GM23338 (cell line): Measurements from ENCODE around the gene BHLHE23. TPM values are rescaled to one million over a fixed set of nuclear protein-coding genes. Genes with fewer than 3 reads are reported as not detected.

ENCODE experiments used
- ATAC-seq: fragments of 200-7000 bp; cut with Tn5 transposase; 3 replicates; pipeline ENCODE4 v1.9.1; 2020
- DNase-seq: peaks from one replicate; pipeline ENCODE4 v3.0.0-alpha.2; 2015; ENCODE audit warnings: low spot score
- H2AFZ ChIP-seq: fragments of 200-600 bp; sonication (generic); 2 replicates; pipeline ENCODE4 v1.8.0; 2016; ENCODE audit warnings: antibody characterized with exemption, mild to moderate bottlenecking, moderate library complexity
- H3F3A ChIP-seq: fragments of 200-600 bp; sonication (generic); replicated peaks from 2 replicates; pipeline ENCODE4 v1.8.0; 2017; ENCODE audit warnings: antibody characterized with exemption, mixed run types, low read depth
- H3K27ac ChIP-seq: fragments of 200-600 bp; sonication (generic); 2 replicates; pipeline ENCODE4 v1.6.1; 2016; ENCODE audit warnings: low read depth
- H3K27me3 ChIP-seq: fragments of 200-600 bp; sonication (generic); 2 replicates; pipeline ENCODE4 v1.8.0; 2016; ENCODE audit warnings: mild to moderate bottlenecking, mixed run types, moderate library complexity; ENCODE audit not compliant: insufficient read depth
- H3K36me3 ChIP-seq: fragments of 200-600 bp; sonication (generic); 2 replicates; pipeline ENCODE4 v1.8.0; 2016; ENCODE audit warnings: mild to moderate bottlenecking; ENCODE audit not compliant: insufficient read depth
- H3K4me1 ChIP-seq: fragments of 200-600 bp; sonication (generic); 2 replicates; pipeline ENCODE4 v1.8.0; 2016; ENCODE audit warnings: mild to moderate bottlenecking, moderate library complexity; ENCODE audit not compliant: insufficient read depth
- H3K4me2 ChIP-seq: fragments of 200-600 bp; sonication (generic); 2 replicates; pipeline ENCODE4 v1.7.1; 2017; ENCODE audit warnings: mixed run types
- H3K4me3 ChIP-seq: fragments of 200-600 bp; sonication (generic); 2 replicates; pipeline ENCODE4 v1.6.1; 2016; ENCODE audit warnings: mixed run types
- H3K79me2 ChIP-seq: fragments of 200-600 bp; sonication (generic); replicated peaks from 2 replicates; pipeline ENCODE4 v1.8.0; 2017; ENCODE audit warnings: mild to moderate bottlenecking; ENCODE audit not compliant: insufficient read depth
- H3K9me2 ChIP-seq: fragments of 200-600 bp; sonication (generic); 2 replicates; pipeline ENCODE4 v1.8.0; 2017; ENCODE audit not compliant: insufficient read depth
- H4K20me1 ChIP-seq: fragments of 200-600 bp; sonication (generic); replicated peaks from 2 replicates; pipeline ENCODE4 v1.8.0; 2017; ENCODE audit warnings: mild to moderate bottlenecking; ENCODE audit not compliant: insufficient read depth
- H3K27ac Mint-ChIP-seq: 2 replicates; pipeline ENCODE4 v1.8.0; 2020; ENCODE audit warnings: inconsistent platforms, mild to moderate bottlenecking, moderate library complexity, mixed read lengths
- H3K27me3 Mint-ChIP-seq: 3 replicates; pipeline ENCODE4 v1.8.0; 2022; ENCODE audit warnings: low read depth, mild to moderate bottlenecking, moderate library complexity, mixed read lengths, inconsistent platforms; ENCODE audit not compliant: insufficient read depth, poor library complexity
- H3K36me3 Mint-ChIP-seq: 3 replicates; pipeline ENCODE4 v1.8.0; 2021; ENCODE audit warnings: low read depth, mild to moderate bottlenecking, inconsistent platforms, moderate library complexity, mixed read lengths
- H3K4me1 Mint-ChIP-seq: 3 replicates; pipeline ENCODE4 v1.8.0; 2020; ENCODE audit warnings: mild to moderate bottlenecking, inconsistent platforms, mixed read lengths
- H3K4me3 Mint-ChIP-seq: 3 replicates; pipeline ENCODE4 v1.8.0; 2021; ENCODE audit warnings: moderate library complexity, mild to moderate bottlenecking, inconsistent platforms, mixed read lengths
- H3K9me3 Mint-ChIP-seq: 3 replicates; pipeline ENCODE4 v1.8.0; 2020; ENCODE audit warnings: moderate library complexity, mild to moderate bottlenecking, inconsistent platforms, mixed read lengths
- CREB1 ChIP-seq: fragments of 250-450 bp; sonication (Bioruptor Pico); IDR thresholded peaks from 2 replicates; pipeline ENCODE4 v1.5.0; 2020; ENCODE audit warnings: low read depth, mild to moderate bottlenecking, moderate library complexity
- EZH2 ChIP-seq: fragments of 200-600 bp; sonication (generic); IDR thresholded peaks from one replicate; pipeline ENCODE4 v1.8.0; 2017; ENCODE audit warnings: antibody characterized with exemption, mild to moderate bottlenecking, low read depth; ENCODE audit not compliant: unreplicated experiment
- EZH2phosphoT487 ChIP-seq: fragments of 200-600 bp; sonication (generic); IDR thresholded peaks from one replicate; pipeline ENCODE4 v1.8.1; 2018; ENCODE audit warnings: antibody characterized with exemption; ENCODE audit not compliant: unreplicated experiment
- JUNB ChIP-seq: IDR thresholded peaks from one replicate; pipeline ENCODE4 v1.6.1; 2016; ENCODE audit warnings: antibody characterized with exemption; ENCODE audit not compliant: unreplicated experiment
- NANOG ChIP-seq: IDR thresholded peaks from 2 replicates; pipeline ENCODE4 v1.6.1; 2016; ENCODE audit warnings: antibody characterized with exemption, borderline replicate concordance
- POLR2AphosphoS5 ChIP-seq: IDR thresholded peaks from 2 replicates; pipeline ENCODE4 v1.6.1; 2016; ENCODE audit warnings: antibody characterized with exemption, low read depth
- STAT1 ChIP-seq: IDR thresholded peaks from one replicate; pipeline ENCODE4 v1.6.1; 2016; ENCODE audit warnings: antibody characterized with exemption; ENCODE audit not compliant: unreplicated experiment
- ZNF114 ChIP-seq: fragments of 250-450 bp; sonication (Bioruptor Pico); IDR thresholded peaks from 2 replicates; pipeline ENCODE4 v1.5.0; 2020; ENCODE audit warnings: mild to moderate bottlenecking, moderate library complexity
- ZNF331 ChIP-seq: fragments of 250-450 bp; sonication (Bioruptor Pico); IDR thresholded peaks from 2 replicates; pipeline ENCODE4 v1.5.0; 2020; ENCODE audit warnings: low read depth, mild to moderate bottlenecking, moderate library complexity
- polyA plus RNA-seq: library from polyadenylated mRNA; unstranded; fragments of >200 nt; fragmentation: Nextera tagmentation; extraction: Ambion mirVana; gene quantifications from 2 replicates; pipeline ENCODE4 v1.2.1, GENCODE V29; 2016
- total RNA-seq: library from RNA; depleted of rRNA; stranded (reverse); fragments of >200 nt; shearing (Covaris generic); gene quantifications from 2 replicates; pipeline ENCODE4 v1.2.3, GENCODE V29; 2014
- TF ChIP-seq, protein P1 (sequence below): fragments of 250-450 bp; sonication (Bioruptor Pico); IDR thresholded peaks from 2 replicates; pipeline ENCODE4 v1.5.0; 2020; ENCODE audit warnings: mild to moderate bottlenecking, moderate library complexity
- TF ChIP-seq, protein P2 (sequence below): IDR thresholded peaks from one replicate; pipeline ENCODE4 v1.6.1; 2018; ENCODE audit warnings: antibody characterized with exemption; ENCODE audit not compliant: unreplicated experiment

Gene BHLHE23
- total and polyA plus RNA-seq, 2 experiments from 2014 or later: 0.52 to 5.0 TPM

DNA sequence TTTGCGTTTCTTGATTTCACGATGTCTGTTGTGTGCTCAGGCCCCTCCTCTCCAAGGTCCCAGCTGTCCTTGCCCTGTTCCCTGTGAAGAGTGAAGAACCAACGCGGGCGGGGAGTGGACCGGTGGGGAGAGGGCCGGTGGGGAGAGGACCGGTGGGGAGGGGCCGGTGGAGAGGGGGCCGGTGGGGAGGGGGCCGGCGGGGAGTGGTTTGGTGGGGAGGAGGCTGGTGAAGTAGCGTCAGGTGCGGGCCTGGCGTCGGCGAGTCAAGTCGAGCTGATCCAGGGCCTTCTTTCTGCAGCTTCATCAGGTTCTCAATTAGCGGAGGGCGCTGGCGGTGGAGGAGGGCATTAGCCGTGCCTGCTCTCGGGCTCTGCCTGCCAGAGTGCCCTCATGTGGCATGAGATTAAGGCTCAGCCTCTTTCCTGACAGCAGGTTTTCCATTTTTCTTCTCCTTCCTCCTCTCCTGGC lies 21.2 kb upstream of the BHLHE23 start:
- peak overlapping the region; percentile 73 for H3K4me3 Mint-ChIP-seq
- Histone ChIP-seq H3K79me2 (no peaks in the 10 kb centered on the region), H3F3A (peaks cover 31% of the 10 kb centered on the region), H3K4me2 (peak overlapping the region; percentile 81), H4K20me1 (no peaks in the 10 kb centered on the region), H3K4me3 (peak overlapping the region; percentile 51), H3K27me3 (no peaks in the 10 kb centered on the region), H3K4me1 (peaks cover 34% of the 10 kb centered on the region), H3K36me3 (no peaks in the 10 kb centered on the region), H2AFZ (no peak overlapping the region), H3K27ac (peak overlapping the region; percentile 45; the same call in 1 of the 2 replicates), H3K9me2 (no peaks in the 10 kb centered on the region)
- DNase-seq (peak; percentile 83), ATAC-seq (peak; percentile 36)
- H3K4me1 Mint-ChIP-seq: peaks cover 41% of the 10 kb centered on the region
- H3K27me3 Mint-ChIP-seq: peaks cover 40% of the 10 kb centered on the region
- H3K27ac Mint-ChIP-seq: no peak overlapping the region
- TF ChIP-seq CREB1 (CRISPR knock-in tag) (no peak), POLR2AphosphoS5 (peak; percentile 33)
- no peaks in the 10 kb centered on the region; the same call in 2 of the 3 replicates for H3K9me3 Mint-ChIP-seq
- no peaks in the 10 kb centered on the region for H3K36me3 Mint-ChIP-seq

DNA sequence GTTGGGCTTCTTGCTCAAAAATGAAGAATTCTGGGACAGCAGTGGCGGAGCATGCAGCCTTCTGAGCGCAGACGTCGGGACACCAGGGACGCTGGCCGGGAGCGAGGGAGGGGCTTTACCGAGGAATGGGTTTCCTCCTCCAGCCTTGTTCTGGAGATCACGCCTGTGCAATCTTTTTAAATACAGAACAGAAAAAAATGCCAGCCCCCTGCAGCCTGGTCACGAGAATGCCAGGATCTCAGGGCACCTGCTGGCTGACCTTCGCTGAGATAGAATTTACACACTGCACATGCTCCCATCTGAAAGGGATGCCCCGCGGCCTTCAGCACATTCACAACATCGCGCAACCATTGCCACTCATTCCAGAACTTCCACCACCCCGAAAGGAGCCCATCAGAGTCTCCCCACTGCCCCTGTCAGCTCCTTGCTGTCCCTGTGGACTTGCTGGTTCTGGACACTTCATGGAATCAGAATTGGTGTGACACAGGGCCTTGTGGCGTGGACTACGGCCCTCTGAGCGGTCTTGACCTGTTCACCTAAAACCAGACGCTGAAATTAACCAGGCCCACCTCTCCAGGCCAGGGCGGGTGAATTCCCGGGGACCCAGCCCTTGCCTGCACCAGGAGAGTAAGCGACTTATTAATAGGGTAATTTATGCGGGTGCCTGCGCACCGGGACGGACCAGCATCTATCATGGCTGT lies 20.6 kb upstream of the BHLHE23 start:
- Histone ChIP-seq H3F3A (peaks cover 25% of the 10 kb centered on the region), H4K20me1 (no peaks in the 10 kb centered on the region), H3K27ac (peak overlapping the region; percentile 45; the same call in 1 of the 2 replicates), H3K9me2 (no peaks in the 10 kb centered on the region), H3K4me2 (peak overlapping the region; percentile 69), H3K79me2 (no peaks in the 10 kb centered on the region), H3K4me3 (peak overlapping the region; percentile 46), H2AFZ (no peak overlapping the region), H3K36me3 (no peaks in the 10 kb centered on the region), H3K4me1 (peaks cover 28% of the 10 kb centered on the region), H3K27me3 (no peaks in the 10 kb centered on the region)
- peak; percentile 45 for DNase-seq
- peaks cover 36% of the 10 kb centered on the region for H3K27me3 Mint-ChIP-seq
- H3K36me3 Mint-ChIP-seq: no peaks in the 10 kb centered on the region
- H3K4me3 Mint-ChIP-seq: peak overlapping the region; percentile 73
- no peak overlapping the region for H3K27ac Mint-ChIP-seq
- peaks cover 35% of the 10 kb centered on the region for H3K4me1 Mint-ChIP-seq
- no peak for ATAC-seq
- H3K9me3 Mint-ChIP-seq: no peaks in the 10 kb centered on the region; the same call in 2 of the 3 replicates
- no peak for TF ChIP-seq POLR2AphosphoS5
- TF ChIP-seq, protein P1, sequence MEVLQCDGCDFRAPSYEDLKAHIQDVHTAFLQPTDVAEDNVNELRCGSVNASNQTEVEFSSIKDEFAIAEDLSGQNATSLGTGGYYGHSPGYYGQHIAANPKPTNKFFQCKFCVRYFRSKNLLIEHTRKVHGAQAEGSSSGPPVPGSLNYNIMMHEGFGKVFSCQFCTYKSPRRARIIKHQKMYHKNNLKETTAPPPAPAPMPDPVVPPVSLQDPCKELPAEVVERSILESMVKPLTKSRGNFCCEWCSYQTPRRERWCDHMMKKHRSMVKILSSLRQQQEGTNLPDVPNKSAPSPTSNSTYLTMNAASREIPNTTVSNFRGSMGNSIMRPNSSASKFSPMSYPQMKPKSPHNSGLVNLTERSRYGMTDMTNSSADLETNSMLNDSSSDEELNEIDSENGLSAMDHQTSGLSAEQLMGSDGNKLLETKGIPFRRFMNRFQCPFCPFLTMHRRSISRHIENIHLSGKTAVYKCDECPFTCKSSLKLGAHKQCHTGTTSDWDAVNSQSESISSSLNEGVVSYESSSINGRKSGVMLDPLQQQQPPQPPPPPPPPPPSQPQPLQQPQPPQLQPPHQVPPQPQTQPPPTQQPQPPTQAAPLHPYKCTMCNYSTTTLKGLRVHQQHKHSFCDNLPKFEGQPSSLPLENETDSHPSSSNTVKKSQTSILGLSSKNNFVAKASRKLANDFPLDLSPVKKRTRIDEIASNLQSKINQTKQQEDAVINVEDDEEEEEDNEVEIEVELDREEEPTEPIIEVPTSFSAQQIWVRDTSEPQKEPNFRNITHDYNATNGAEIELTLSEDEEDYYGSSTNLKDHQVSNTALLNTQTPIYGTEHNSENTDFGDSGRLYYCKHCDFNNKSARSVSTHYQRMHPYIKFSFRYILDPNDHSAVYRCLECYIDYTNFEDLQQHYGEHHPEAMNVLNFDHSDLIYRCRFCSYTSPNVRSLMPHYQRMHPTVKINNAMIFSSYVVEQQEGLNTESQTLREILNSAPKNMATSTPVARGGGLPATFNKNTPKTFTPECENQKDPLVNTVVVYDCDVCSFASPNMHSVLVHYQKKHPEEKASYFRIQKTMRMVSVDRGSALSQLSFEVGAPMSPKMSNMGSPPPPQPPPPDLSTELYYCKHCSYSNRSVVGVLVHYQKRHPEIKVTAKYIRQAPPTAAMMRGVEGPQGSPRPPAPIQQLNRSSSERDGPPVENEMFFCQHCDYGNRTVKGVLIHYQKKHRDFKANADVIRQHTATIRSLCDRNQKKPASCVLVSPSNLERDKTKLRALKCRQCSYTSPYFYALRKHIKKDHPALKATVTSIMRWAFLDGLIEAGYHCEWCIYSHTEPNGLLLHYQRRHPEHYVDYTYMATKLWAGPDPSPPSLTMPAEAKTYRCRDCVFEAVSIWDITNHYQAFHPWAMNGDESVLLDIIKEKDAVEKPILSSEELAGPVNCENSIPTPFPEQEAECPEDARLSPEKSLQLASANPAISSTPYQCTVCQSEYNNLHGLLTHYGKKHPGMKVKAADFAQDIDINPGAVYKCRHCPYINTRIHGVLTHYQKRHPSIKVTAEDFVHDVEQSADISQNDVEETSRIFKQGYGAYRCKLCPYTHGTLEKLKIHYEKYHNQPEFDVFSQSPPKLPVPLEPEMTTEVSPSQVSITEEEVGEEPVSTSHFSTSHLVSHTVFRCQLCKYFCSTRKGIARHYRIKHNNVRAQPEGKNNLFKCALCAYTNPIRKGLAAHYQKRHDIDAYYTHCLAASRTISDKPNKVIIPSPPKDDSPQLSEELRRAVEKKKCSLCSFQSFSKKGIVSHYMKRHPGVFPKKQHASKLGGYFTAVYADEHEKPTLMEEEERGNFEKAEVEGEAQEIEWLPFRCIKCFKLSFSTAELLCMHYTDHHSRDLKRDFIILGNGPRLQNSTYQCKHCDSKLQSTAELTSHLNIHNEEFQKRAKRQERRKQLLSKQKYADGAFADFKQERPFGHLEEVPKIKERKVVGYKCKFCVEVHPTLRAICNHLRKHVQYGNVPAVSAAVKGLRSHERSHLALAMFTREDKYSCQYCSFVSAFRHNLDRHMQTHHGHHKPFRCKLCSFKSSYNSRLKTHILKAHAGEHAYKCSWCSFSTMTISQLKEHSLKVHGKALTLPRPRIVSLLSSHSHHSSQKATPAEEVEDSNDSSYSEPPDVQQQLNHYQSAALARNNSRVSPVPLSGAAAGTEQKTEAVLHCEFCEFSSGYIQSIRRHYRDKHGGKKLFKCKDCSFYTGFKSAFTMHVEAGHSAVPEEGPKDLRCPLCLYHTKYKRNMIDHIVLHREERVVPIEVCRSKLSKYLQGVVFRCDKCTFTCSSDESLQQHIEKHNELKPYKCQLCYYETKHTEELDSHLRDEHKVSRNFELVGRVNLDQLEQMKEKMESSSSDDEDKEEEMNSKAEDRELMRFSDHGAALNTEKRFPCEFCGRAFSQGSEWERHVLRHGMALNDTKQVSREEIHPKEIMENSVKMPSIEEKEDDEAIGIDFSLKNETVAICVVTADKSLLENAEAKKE (CRISPR knock-in tag): no peak
- TF ChIP-seq NANOG: no peak
- no peak for TF ChIP-seq JUNB
- TF ChIP-seq, protein P2, sequence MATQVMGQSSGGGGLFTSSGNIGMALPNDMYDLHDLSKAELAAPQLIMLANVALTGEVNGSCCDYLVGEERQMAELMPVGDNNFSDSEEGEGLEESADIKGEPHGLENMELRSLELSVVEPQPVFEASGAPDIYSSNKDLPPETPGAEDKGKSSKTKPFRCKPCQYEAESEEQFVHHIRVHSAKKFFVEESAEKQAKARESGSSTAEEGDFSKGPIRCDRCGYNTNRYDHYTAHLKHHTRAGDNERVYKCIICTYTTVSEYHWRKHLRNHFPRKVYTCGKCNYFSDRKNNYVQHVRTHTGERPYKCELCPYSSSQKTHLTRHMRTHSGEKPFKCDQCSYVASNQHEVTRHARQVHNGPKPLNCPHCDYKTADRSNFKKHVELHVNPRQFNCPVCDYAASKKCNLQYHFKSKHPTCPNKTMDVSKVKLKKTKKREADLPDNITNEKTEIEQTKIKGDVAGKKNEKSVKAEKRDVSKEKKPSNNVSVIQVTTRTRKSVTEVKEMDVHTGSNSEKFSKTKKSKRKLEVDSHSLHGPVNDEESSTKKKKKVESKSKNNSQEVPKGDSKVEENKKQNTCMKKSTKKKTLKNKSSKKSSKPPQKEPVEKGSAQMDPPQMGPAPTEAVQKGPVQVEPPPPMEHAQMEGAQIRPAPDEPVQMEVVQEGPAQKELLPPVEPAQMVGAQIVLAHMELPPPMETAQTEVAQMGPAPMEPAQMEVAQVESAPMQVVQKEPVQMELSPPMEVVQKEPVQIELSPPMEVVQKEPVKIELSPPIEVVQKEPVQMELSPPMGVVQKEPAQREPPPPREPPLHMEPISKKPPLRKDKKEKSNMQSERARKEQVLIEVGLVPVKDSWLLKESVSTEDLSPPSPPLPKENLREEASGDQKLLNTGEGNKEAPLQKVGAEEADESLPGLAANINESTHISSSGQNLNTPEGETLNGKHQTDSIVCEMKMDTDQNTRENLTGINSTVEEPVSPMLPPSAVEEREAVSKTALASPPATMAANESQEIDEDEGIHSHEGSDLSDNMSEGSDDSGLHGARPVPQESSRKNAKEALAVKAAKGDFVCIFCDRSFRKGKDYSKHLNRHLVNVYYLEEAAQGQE: no peak
- TF ChIP-seq EZH2phosphoT487: no peak
- TF ChIP-seq ZNF331: no peak
- TF ChIP-seq EZH2: no peak
- TF ChIP-seq STAT1: no peak
- TF ChIP-seq ZNF114 (CRISPR knock-in tag): no peak
- TF ChIP-seq CREB1 (CRISPR knock-in tag): no peak
